Epidermal melanocyte (primary cell): Measurements from ENCODE around the gene TBC1D8.
"Not testable (repeated sequence)": the region's sequence is repeated elsewhere in the genome, so short reads cannot be mapped to it uniquely, and the experiment has no call there.

ENCODE experiments used
- DNase-seq: peaks from one replicate; pipeline ENCODE4 v3.0.0; 2011; ENCODE audit warnings: low spot score; ENCODE audit not compliant: insufficient read length

TBC1D8 gene

GRCh38 chr2:101151146-101151858, at the start of gene TBC1D8:
Gene TBC1D8 (minus strand): TSS chr2:101151382. CDS start chr2:101151253, 129 bp downstream.
- peak; percentile 76 for DNase-seq

- DNase-seq, result no peak
Measured at GRCh38 chr2:101200676-101201075, 49.5 kb upstream of the TBC1D8 start.

GRCh38 chr2:101199251-101199791, 48.1 kb upstream of the TBC1D8 start:
- DNase-seq, result no peak

GRCh38 chr2:101197814-101198213, 46.6 kb upstream of the TBC1D8 start:
- no peak for DNase-seq

GRCh38 chr2:101197215-101197745, 46.1 kb upstream of the TBC1D8 start:
- DNase-seq, result no peak

- no peak for DNase-seq
Measured at GRCh38 chr2:101195871-101196661, 44.9 kb upstream of the TBC1D8 start.

- no peak for DNase-seq
Measured at GRCh38 chr2:101193033-101193626, 41.9 kb upstream of the TBC1D8 start.

GRCh38 chr2:101190747-101191516, 39.8 kb upstream of the TBC1D8 start:
- DNase-seq, result no peak

GRCh38 chr2:101188683-101189405, 37.7 kb upstream of the TBC1D8 start:
- DNase-seq, result no peak

GRCh38 chr2:101187131-101187530, 35.9 kb upstream of the TBC1D8 start:
- no peak for DNase-seq

GRCh38 chr2:101185656-101186055, 34.5 kb upstream of the TBC1D8 start:
- DNase-seq, result no peak

GRCh38 chr2:101185085-101185484, 33.9 kb upstream of the TBC1D8 start:
- DNase-seq, result no peak

- DNase-seq, result no peak
Measured at GRCh38 chr2:101179982-101180381, 28.8 kb upstream of the TBC1D8 start.

- DNase-seq, result no peak
Measured at GRCh38 chr2:101176803-101177202, 25.6 kb upstream of the TBC1D8 start.

GRCh38 chr2:101175991-101176390, 24.8 kb upstream of the TBC1D8 start:
- DNase-seq, result no peak

- no peak for DNase-seq
Measured at GRCh38 chr2:101173707-101174295, 22.6 kb upstream of the TBC1D8 start.

- DNase-seq, result not testable (repeated sequence)
Measured at GRCh38 chr2:101169822-101170221, 18.6 kb upstream of the TBC1D8 start.

GRCh38 chr2:101168706-101169105, 17.5 kb upstream of the TBC1D8 start:
- no peak for DNase-seq

- not testable (repeated sequence) for DNase-seq
Measured at GRCh38 chr2:101167532-101167931, 16.4 kb upstream of the TBC1D8 start.

- DNase-seq, result no peak
Measured at GRCh38 chr2:101164021-101164420, 12.8 kb upstream of the TBC1D8 start.
